ENCODE measurements around the gene BPTF.

DNA sequence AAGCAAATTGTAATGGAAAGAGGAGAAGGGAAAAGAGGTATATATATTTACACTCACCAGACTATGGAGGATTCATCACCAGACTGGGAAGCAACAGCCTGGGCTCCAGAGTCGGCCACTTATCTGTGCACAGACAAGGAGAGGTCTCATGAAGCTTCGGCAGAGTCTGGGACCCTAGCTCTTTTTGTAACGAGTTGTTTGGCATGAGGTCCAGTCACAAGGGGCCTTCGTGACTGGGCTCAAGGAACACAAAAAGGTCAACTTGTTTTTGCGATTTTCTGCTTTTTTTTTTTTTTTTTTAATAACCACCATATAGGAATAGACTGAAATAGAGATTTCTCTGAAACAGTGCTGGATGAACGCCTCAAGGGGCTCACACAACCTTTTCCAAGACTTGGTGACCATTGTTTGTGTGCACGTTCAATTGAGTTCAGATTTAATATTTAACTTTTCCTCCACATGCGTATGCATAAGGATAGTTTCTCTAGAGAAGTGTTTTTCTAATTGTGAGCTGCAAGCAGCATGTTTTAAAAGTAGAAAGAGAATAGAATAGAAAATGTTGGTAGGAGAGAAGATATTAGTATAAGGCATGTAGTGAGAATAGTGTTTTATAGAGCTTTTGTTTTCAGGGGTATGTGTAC, 25.8 kb downstream of the BPTF start:
- no peak for TF ChIP-seq CTCF (IDR thresholded peaks at IDR 0.05)
- TF ChIP-seq EZH2 (IDR thresholded peaks at IDR 0.05; ENCODE audit: borderline replicate concordance, insufficient read depth, low read depth, low read length, poor library complexity, severe bottlenecking) = no peak

Data from B cell (primary cell).